K562 (cell line): Measurements from ENCODE around the gene ICAM1. TPM values are rescaled to one million over a fixed set of nuclear protein-coding genes. Genes with fewer than 3 reads are reported as not detected.

ENCODE experiments used
- CBX8 ChIP-seq: fragments of 200-600 bp; sonication (generic); IDR thresholded peaks from 2 replicates; pipeline ENCODE4 v1.6.1; 2012; ENCODE audit warnings: borderline replicate concordance, mixed run types, low read depth, mild to moderate bottlenecking, moderate library complexity, mixed read lengths, low read length, control low read depth, inconsistent platforms; ENCODE audit not compliant: poor library complexity, severe bottlenecking; ENCODE audit errors: extremely low read depth
- CCNT2 ChIP-seq: IDR thresholded peaks from 2 replicates; pipeline ENCODE4 v1.6.1; 2011; ENCODE audit warnings: borderline replicate concordance, low read depth, mild to moderate bottlenecking, moderate library complexity, mixed read lengths, low read length; ENCODE audit not compliant: insufficient read length; ENCODE audit errors: extremely low read depth
- CLOCK ChIP-seq: fragments of 250-450 bp; sonication (Bioruptor Pico); IDR thresholded peaks from 2 replicates; pipeline ENCODE4 v1.4.0; 2020; ENCODE audit warnings: mild to moderate bottlenecking, moderate library complexity, borderline replicate concordance
- CUX1 ChIP-seq: fragments of 200-800 bp; sonication (Bioruptor generic); IDR thresholded peaks from 2 replicates; pipeline ENCODE4 v1.6.1; 2016; ENCODE audit warnings: missing genetic modification characterization, missing compliant biosample characterization
- EWSR1 ChIP-seq: fragments of 450-650 bp; IDR thresholded peaks from 2 replicates; pipeline ENCODE4 v1.6.1; 2018; ENCODE audit warnings: borderline replicate concordance, mild to moderate bottlenecking, low read depth, moderate library complexity; ENCODE audit not compliant: partially characterized antibody
- HBP1 ChIP-seq: fragments of 450-650 bp; formaldehyde crosslinking; IDR thresholded peaks from 2 replicates; pipeline ENCODE4 v1.4.0; 2022; ENCODE audit warnings: missing genetic modification characterization
- MLX ChIP-seq, 2 experiments: fragments of 450-650 bp in 1 of 2; sonication (generic) in 1 of 2; formaldehyde crosslinking; conservative IDR thresholded peaks; 2 replicates each; pipeline versions ENCODE4 v1.4.0 to v1.8.1; 2020 to 2022; ENCODE audit warnings: mild to moderate bottlenecking in 1 of 2, missing genetic modification reagents in 1 of 2
- NFE2L1 ChIP-seq: fragments of 450-650 bp; IDR thresholded peaks from 2 replicates; pipeline ENCODE4 v1.6.1; 2016; ENCODE audit warnings: missing genetic modification characterization, low read depth, mild to moderate bottlenecking, missing compliant biosample characterization, moderate library complexity, borderline replicate concordance
- NR1H2 ChIP-seq: sonication (generic); formaldehyde crosslinking; IDR thresholded peaks from 2 replicates; pipeline ENCODE4 v1.4.0; 2020; ENCODE audit warnings: mild to moderate bottlenecking, missing genetic modification reagents
- PCBP2 ChIP-seq: fragments of 200-400 bp; formaldehyde crosslinking; IDR thresholded peaks from 2 replicates; pipeline ENCODE4 v1.6.1; 2018; ENCODE audit warnings: low read length, low read depth, mild to moderate bottlenecking, moderate library complexity; ENCODE audit not compliant: poor library complexity, severe bottlenecking
- SNIP1 ChIP-seq: fragments of 450-650 bp; IDR thresholded peaks from 2 replicates; pipeline ENCODE4 v1.7.1; 2017; ENCODE audit warnings: low read depth, mild to moderate bottlenecking
- TCF3 ChIP-seq: sonication (generic); formaldehyde crosslinking; IDR thresholded peaks from 2 replicates; pipeline ENCODE4 v1.4.0; 2020; ENCODE audit warnings: mild to moderate bottlenecking, missing genetic modification reagents
- TCF7 ChIP-seq: sonication (generic); IDR thresholded peaks from 2 replicates; pipeline ENCODE4 v1.6.1; 2016; ENCODE audit warnings: antibody characterized with exemption, borderline replicate concordance
- ZFP1 ChIP-seq: fragments of 450-650 bp; formaldehyde crosslinking; IDR thresholded peaks from 2 replicates; pipeline ENCODE4 v1.4.0; 2020; ENCODE audit warnings: mild to moderate bottlenecking, mixed read lengths
- ZNF274 ChIP-seq: IDR thresholded peaks from 2 replicates; pipeline ENCODE4 v1.6.1; 2011; ENCODE audit warnings: low read depth, mild to moderate bottlenecking, low read length, moderate library complexity, borderline replicate concordance
- ZNF282 ChIP-seq: sonication (generic); formaldehyde crosslinking; IDR thresholded peaks from 2 replicates; pipeline ENCODE4 v1.8.1; 2023; ENCODE audit warnings: missing genetic modification reagents
- polyA plus RNA-seq, 8 experiments: library from polyadenylated mRNA; depleted of rRNA in 4 of 8; stranded (reverse) in 5 of 8; unstranded in 3 of 8; fragments of >200 nt; fragmentation: Nextera tagmentation in 2 of 8; fragmentation: Illumina TruSeq in 1 of 8; extraction: Ambion mirVana in 2 of 8; extraction: Trizol in 1 of 8; gene quantifications; 2 replicates each; pipeline versions ENCODE4 v1.2.1 to v1.2.3, GENCODE V29; 2011 to 2014; ENCODE audit warnings: inconsistent platforms in 1 of 8, missing spikeins in 1 of 8
- total RNA-seq, 7 experiments: library from RNA; depleted of rRNA in 6 of 7; stranded (reverse); fragments of >200 nt in 6 of 7; fragmentation: Illumina TruSeq in 2 of 7; extraction: Trizol in 2 of 7; gene quantifications; 2 replicates each; pipeline versions ENCODE4 v1.2.1 to v1.2.3, GENCODE V29; 2011 to 2021; ENCODE audit warnings: low replicate concordance in 1 of 7

The ICAM1 gene
- total and polyA plus RNA-seq, 9 of the 15 experiments (the other 6 are each of a cell fraction or from before 2014, with no cell fraction given), result 2.3 to 24.4 (median 13.4) TPM

GRCh38 chr19:10292206-10292788 lies 21.4 kb downstream of the ICAM1 start (continued):
- TF ChIP-seq CLOCK (CRISPR knock-in tag) (no peak), ZNF282 (CRISPR knock-in tag) (no peak), PCBP2 (no peak), CCNT2 (peak; percentile 51), NR1H2 (CRISPR knock-in tag) (no peak), ZFP1 (CRISPR knock-in tag) (no peak), CBX8 (no peak), EWSR1 (no peak), ZNF274 (no peak), CUX1 (CRISPR knock-in tag) (no peak), TCF3 (CRISPR knock-in tag) (peak; percentile 43), HBP1 (CRISPR knock-in tag) (0 out of 2 replicates have a peak, but pooled peaks have one; percentile 38), TCF7 (no peak), NFE2L1 (no peak), MLX (CRISPR knock-in tag; conservative IDR thresholded peaks at IDR 0.05) (no peak), SNIP1 (no peak)
